Raji (cell line): ENCODE measurements around the gene FOSL1.

ENCODE experiments used
- POLR2A ChIP-seq: IDR thresholded peaks from 2 replicates; pipeline ENCODE4 v1.6.1; 2011; ENCODE audit warnings: low read depth, low read length, control low read depth; ENCODE audit not compliant: insufficient read depth

Gene FOSL1

GRCh38 chr11:65847746-65848145 is 52.4 kb downstream of the FOSL1 start:
- TF ChIP-seq POLR2A: no peak

GRCh38 chr11:65844231-65844872 is 55.8 kb downstream of the FOSL1 start:
- TF ChIP-seq POLR2A: no peak

GRCh38 chr11:65843811-65844210 is 56.4 kb downstream of the FOSL1 start:
- TF ChIP-seq POLR2A: no peak

GRCh38 chr11:65842144-65842543 is 58.0 kb downstream of the FOSL1 start:
- TF ChIP-seq POLR2A: no peak
